ENCODE data around the gene MROH8. TPM values are rescaled to one million over a fixed set of nuclear protein-coding genes. Genes with fewer than 3 reads are reported as not detected.

Gene MROH8
- total and polyA plus RNA-seq, 8 donors: 0.43 to 6.4 (median 1.8) TPM; not detected in 1

DNA sequence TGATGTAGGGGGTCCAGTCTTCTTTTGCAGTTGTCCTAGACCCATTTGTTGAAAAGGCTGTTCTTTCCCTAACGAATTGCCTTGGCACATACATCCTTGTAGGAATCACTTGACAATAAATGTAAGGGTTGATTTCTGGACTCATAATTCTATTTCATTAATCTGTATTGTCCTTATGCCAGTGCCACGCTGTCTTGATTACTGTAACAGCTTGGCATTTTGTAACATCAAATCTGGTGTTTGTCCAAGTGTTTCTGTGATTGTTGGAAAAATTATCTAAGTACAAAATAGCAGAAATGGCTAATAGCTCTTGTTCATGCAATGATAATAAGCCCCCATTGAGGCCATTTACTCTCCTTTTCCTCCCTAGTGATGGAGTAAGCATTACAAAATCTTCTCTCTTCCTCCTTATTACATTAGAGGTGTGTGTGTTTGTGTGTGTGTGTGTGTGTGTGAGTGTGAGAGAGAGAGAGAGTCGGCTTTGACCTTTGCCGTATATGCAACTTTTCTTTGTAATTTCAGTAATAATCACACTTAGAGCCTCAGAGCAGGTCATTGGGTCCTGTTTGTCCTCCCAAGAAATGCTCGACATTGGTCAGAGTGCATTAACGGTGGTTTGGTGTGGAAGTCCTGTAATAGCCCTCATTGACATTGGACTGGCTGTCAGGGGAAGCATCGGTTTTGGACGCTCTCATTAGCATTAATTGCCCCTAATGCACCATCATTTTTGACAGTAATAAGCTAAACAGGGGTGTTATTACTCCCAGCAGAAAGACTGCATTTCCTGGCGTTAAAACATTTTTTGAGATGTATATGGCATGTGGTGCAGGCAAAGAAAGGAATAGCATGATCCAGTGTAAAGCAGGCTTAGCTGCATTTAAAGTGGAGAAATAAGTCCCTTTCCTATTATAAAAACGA is 40.7 kb upstream of the MROH8 start:
- peaks cover 7 to 42% (median 31%) of the 10 kb centered on the region in 4 donors for H3K4me1 ChIP-seq
- WGBS, 5 donors: 72 to 81% (median 81%) methylated on average over 10 of the region's 10 CpGs
- no peaks in the 10 kb centered on the region for H3K9me3 ChIP-seq
- DNase-seq: no peak
- H3K36me3 ChIP-seq: peaks cover 33 to 87% (median 75%) of the 10 kb centered on the region in 4 donors
- TF ChIP-seq POLR2AphosphoS5 (IDR thresholded peaks at IDR 0.05) (no peak), POLR2A (IDR thresholded peaks at IDR 0.05) (no peak), EP300 (IDR thresholded peaks at IDR 0.05) (no peak), CTCF (IDR thresholded peaks at IDR 0.05) (no peak)
- intact Hi-C loops (cut with DNase I; ENCODE audit: low total_unique reads): no loop called here
- H3K4me3 ChIP-seq: no peak overlapping the region
- H3K27me3 ChIP-seq: no peaks in the 10 kb centered on the region
- peak overlapping the region in 1 of 5 donors; percentile 5 for H3K27ac ChIP-seq

- Histone ChIP-seq H3K36me3 (peaks cover 22 to 87% (median 75%) of the 10 kb centered on the region in 4 donors), H3K27ac (no peak overlapping the region), H3K4me1 (peaks cover 5 to 39% (median 31%) of the 10 kb centered on the region in 4 donors), H3K9me3 (no peaks in the 10 kb centered on the region), H3K27me3 (no peaks in the 10 kb centered on the region), H3K4me3 (no peak overlapping the region)
- DNase-seq: no peak
- TF ChIP-seq CTCF (IDR thresholded peaks at IDR 0.05): no peak
- TF ChIP-seq EP300 (IDR thresholded peaks at IDR 0.05): no peak
- no peak for TF ChIP-seq POLR2A (IDR thresholded peaks at IDR 0.05)
- TF ChIP-seq POLR2AphosphoS5 (IDR thresholded peaks at IDR 0.05): no peak
- WGBS, 5 donors: 73 to 87% (median 74%) methylated on average over 4 of the region's 4 CpGs
- intact Hi-C loops (cut with DNase I; ENCODE audit: low total_unique reads): no loop called here
Measured at GRCh38 chr20:37218976-37219375, 39.6 kb upstream of the MROH8 start.

DNA sequence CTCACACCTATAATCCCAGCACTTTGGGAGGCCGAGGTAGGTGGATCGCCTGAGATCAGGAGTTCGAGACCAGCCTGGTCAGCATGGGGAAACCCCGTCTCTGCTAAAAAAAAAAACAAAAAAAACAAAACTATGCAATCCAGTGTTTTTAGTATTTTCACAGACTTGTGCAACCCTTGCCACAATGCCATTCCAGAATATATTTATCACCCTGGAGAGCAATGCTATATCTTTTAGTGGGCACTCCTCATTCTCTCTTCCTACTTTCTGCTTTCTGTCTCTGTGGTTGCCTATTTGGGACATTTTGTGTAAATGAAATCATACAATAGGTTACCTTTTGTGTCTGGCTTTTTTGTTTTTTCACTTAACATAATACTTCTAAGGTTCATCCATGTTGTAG is 39.1 kb upstream of the MROH8 start:
- Histone ChIP-seq H3K27ac (no peak overlapping the region), H3K27me3 (no peaks in the 10 kb centered on the region), H3K9me3 (no peaks in the 10 kb centered on the region), H3K4me3 (no peak overlapping the region), H3K4me1 (peaks cover 5 to 39% (median 30%) of the 10 kb centered on the region in 4 donors), H3K36me3 (peaks cover 26 to 87% (median 75%) of the 10 kb centered on the region in 4 donors)
- intact Hi-C loops (cut with DNase I; ENCODE audit: low total_unique reads): no loop called here
- DNase-seq: no peak
- TF ChIP-seq POLR2A (IDR thresholded peaks at IDR 0.05) (no peak), POLR2AphosphoS5 (IDR thresholded peaks at IDR 0.05) (no peak), CTCF (IDR thresholded peaks at IDR 0.05) (no peak), EP300 (IDR thresholded peaks at IDR 0.05) (no peak)
- WGBS, 5 donors: 92 to 98% (median 95%) methylated on average over 4 of the region's 4 CpGs

- Histone ChIP-seq H3K4me3 (no peak overlapping the region), H3K27me3 (no peaks in the 10 kb centered on the region), H3K36me3 (peaks cover 69 to 100% (median 100%) of the 10 kb centered on the region in 4 donors), H3K9me3 (no peaks in the 10 kb centered on the region), H3K27ac (no peak overlapping the region), H3K4me1 (no peaks in the 10 kb centered on the region)
- intact Hi-C loops (cut with DNase I; ENCODE audit: low total_unique reads): no loop called here
- no peak for DNase-seq
- TF ChIP-seq POLR2AphosphoS5 (IDR thresholded peaks at IDR 0.05): no peak
- no peak for TF ChIP-seq EP300 (IDR thresholded peaks at IDR 0.05)
- TF ChIP-seq CTCF (IDR thresholded peaks at IDR 0.05): no peak
- TF ChIP-seq POLR2A (IDR thresholded peaks at IDR 0.05): no peak
- WGBS, 5 donors: 75 to 85% (median 83%) methylated on average over 6 of the region's 6 CpGs
Measured at GRCh38 chr20:37209661-37210314, 30.4 kb upstream of the MROH8 start.
